ENCODE data around the gene FGF14. TPM values are rescaled to one million over a fixed set of nuclear protein-coding genes. Genes with fewer than 3 reads are reported as not detected.

FGF14 gene
- not detected for total RNA-seq
- not detected for polyA plus RNA-seq
- total RNA-seq = 0 to 0.09 (median 0.03) reads per million in 6 experiments

- peaks cover 16 to 29% (median 28%) of the 10 kb centered on the region in 4 donors for H3K4me1 Mint-ChIP-seq
Measured at GRCh38 chr13:102401766-102402165, at the start of gene FGF14. Gene FGF14, minus strand, starts transcription at chr13:102402048.

GRCh38 chr13:102443249-102443648 is 41.4 kb upstream of the FGF14 start:
- H3K27ac Mint-ChIP-seq = no peak overlapping the region
- peaks cover 0 to 2% (median 0%) of the 10 kb centered on the region in 4 donors for H3K4me1 Mint-ChIP-seq
- no peak overlapping the region for H3K4me3 Mint-ChIP-seq
- H3K36me3 Mint-ChIP-seq = peaks cover 0 to 17% (median 3%) of the 10 kb centered on the region in 3 donors
- H3K27me3 Mint-ChIP-seq = peaks cover 19 to 35% (median 23%) of the 10 kb centered on the region in 5 donors
- DNase-seq (no peak), ATAC-seq (no peak)
- H3K9me3 Mint-ChIP-seq = peaks cover 0 to 21% (median 11%) of the 10 kb centered on the region in 9 donors
- POLR2A ChIA-PET = no interaction called here

More at GRCh38 chr13:102401766-102402165, at the start of gene FGF14:
- peaks cover 0 to 3% (median 0%) of the 10 kb centered on the region in 9 donors for H3K9me3 Mint-ChIP-seq
- H3K36me3 Mint-ChIP-seq = no peaks in the 10 kb centered on the region
- ATAC-seq (no peak), DNase-seq (no peak)
- peak within 1 kb of the TSS; percentile 68 to 87 (median 82) for H3K4me3 Mint-ChIP-seq
- POLR2A ChIA-PET = no interaction called here
- H3K27me3 Mint-ChIP-seq = peaks cover 35 to 84% (median 47%) of the 10 kb centered on the region in 5 donors
- H3K27ac Mint-ChIP-seq = peak within 1 kb of the TSS in 3 of 10 donors; percentile 33 to 83 (median 56)

- POLR2A ChIA-PET = no interaction called here
- Mint-ChIP-seq H3K36me3 (peaks cover 0 to 17% (median 3%) of the 10 kb centered on the region in 3 donors), H3K4me3 (no peak overlapping the region), H3K9me3 (peaks cover 0 to 21% (median 11%) of the 10 kb centered on the region in 9 donors), H3K4me1 (peaks cover 0 to 2% (median 0%) of the 10 kb centered on the region in 4 donors), H3K27ac (no peak overlapping the region), H3K27me3 (peaks cover 16 to 35% (median 21%) of the 10 kb centered on the region in 5 donors)
- DNase-seq (no peak), ATAC-seq (no peak)
Measured at GRCh38 chr13:102441085-102441484, 39.2 kb upstream of the FGF14 start.

- H3K4me3 Mint-ChIP-seq = no peak overlapping the region
- no peak overlapping the region for H3K27ac Mint-ChIP-seq
- H3K27me3 Mint-ChIP-seq = peaks cover 13 to 40% (median 23%) of the 10 kb centered on the region in 5 donors
- POLR2A ChIA-PET = no interaction called here
- H3K36me3 Mint-ChIP-seq = peaks cover 0 to 22% (median 3%) of the 10 kb centered on the region in 3 donors
- H3K4me1 Mint-ChIP-seq = peaks cover 0 to 2% (median 0%) of the 10 kb centered on the region in 4 donors
- ATAC-seq = no peak
- DNase-seq = no peak
- peaks cover 0 to 23% (median 9%) of the 10 kb centered on the region in 9 donors for H3K9me3 Mint-ChIP-seq
Measured at GRCh38 chr13:102440259-102440936, 38.5 kb upstream of the FGF14 start.

- H3K27me3 Mint-ChIP-seq = peaks cover 0 to 13% (median 8%) of the 10 kb centered on the region in 5 donors
- H3K9me3 Mint-ChIP-seq = peaks cover 0 to 47% (median 22%) of the 10 kb centered on the region in 9 donors
- peaks cover 0 to 26% (median 7%) of the 10 kb centered on the region in 3 donors for H3K36me3 Mint-ChIP-seq
- H3K4me3 Mint-ChIP-seq = no peak overlapping the region
- H3K4me1 Mint-ChIP-seq = no peaks in the 10 kb centered on the region
- no peak for ATAC-seq
- no peak for DNase-seq
- POLR2A ChIA-PET = no interaction called here
- H3K27ac Mint-ChIP-seq = no peak overlapping the region
Measured at GRCh38 chr13:102422690-102423089, 20.8 kb upstream of the FGF14 start.

- H3K9me3 Mint-ChIP-seq = peaks cover 0 to 3% (median 0%) of the 10 kb centered on the region in 9 donors
- no peak overlapping the region for H3K4me3 Mint-ChIP-seq
- no peak overlapping the region for H3K27ac Mint-ChIP-seq
- no peaks in the 10 kb centered on the region for H3K36me3 Mint-ChIP-seq
- peaks cover 9 to 19% (median 19%) of the 10 kb centered on the region in 4 donors for H3K4me1 Mint-ChIP-seq
- POLR2A ChIA-PET = no interaction called here
- DNase-seq (no peak), ATAC-seq (no peak)
- H3K27me3 Mint-ChIP-seq = peaks cover 38 to 87% (median 47%) of the 10 kb centered on the region in 5 donors
Measured at GRCh38 chr13:102405499-102406100, 3.8 kb upstream of the FGF14 start.

- Mint-ChIP-seq H3K9me3 (peaks cover 0 to 3% (median 0%) of the 10 kb centered on the region in 9 donors), H3K27ac (peak overlapping the region in 1 of 10 donors; percentile 33), H3K36me3 (no peaks in the 10 kb centered on the region), H3K27me3 (peaks cover 37 to 84% (median 52%) of the 10 kb centered on the region in 5 donors), H3K4me3 (peak overlapping the region in 9 of 10 donors; percentile 31 to 87 (median 81)), H3K4me1 (peaks cover 16 to 29% (median 28%) of the 10 kb centered on the region in 4 donors)
- ATAC-seq (peak; percentile 47 to 70), DNase-seq (peak in 7 of 10 donors; percentile 6 to 38 (median 18))
- POLR2A ChIA-PET = no interaction called here
Measured at GRCh38 chr13:102402290-102402689, 442 bp upstream of the FGF14 start.

GRCh38 chr13:102401265-102401664 is 583 bp downstream of the FGF14 start:
- Mint-ChIP-seq H3K27me3 (peaks cover 34 to 79% (median 46%) of the 10 kb centered on the region in 5 donors), H3K4me3 (peak overlapping the region; percentile 68 to 87 (median 82)), H3K4me1 (peaks cover 16 to 29% (median 28%) of the 10 kb centered on the region in 4 donors), H3K36me3 (no peaks in the 10 kb centered on the region), H3K9me3 (peaks cover 0 to 3% (median 0%) of the 10 kb centered on the region in 9 donors), H3K27ac (peak overlapping the region in 1 of 10 donors; percentile 65)
- peak in 1 of 2 donors; percentile 12 for ATAC-seq
- no peak for DNase-seq
- POLR2A ChIA-PET = no interaction called here

GRCh38 chr13:102400675-102401145 is 1.1 kb downstream of the FGF14 start:
- DNase-seq = no peak
- peak overlapping the region in 2 of 10 donors; percentile 28 to 56 for H3K27ac Mint-ChIP-seq
- peaks cover 34 to 74% (median 45%) of the 10 kb centered on the region in 5 donors for H3K27me3 Mint-ChIP-seq
- peaks cover 0 to 3% (median 0%) of the 10 kb centered on the region in 9 donors for H3K9me3 Mint-ChIP-seq
- H3K4me3 Mint-ChIP-seq = peak overlapping the region; percentile 68 to 87 (median 82)
- peaks cover 16 to 29% (median 28%) of the 10 kb centered on the region in 4 donors for H3K4me1 Mint-ChIP-seq
- POLR2A ChIA-PET = no interaction called here
- ATAC-seq = peak; percentile 7 to 26
- no peaks in the 10 kb centered on the region for H3K36me3 Mint-ChIP-seq

- H3K36me3 Mint-ChIP-seq = no peaks in the 10 kb centered on the region
- peaks cover 30 to 69% (median 41%) of the 10 kb centered on the region in 5 donors for H3K27me3 Mint-ChIP-seq
- peak overlapping the region in 1 of 10 donors; percentile 28 for H3K27ac Mint-ChIP-seq
- peak overlapping the region; percentile 68 to 87 (median 82) for H3K4me3 Mint-ChIP-seq
- POLR2A ChIA-PET = interaction anchor here (0.6 to 1.1 kb wide), 2 partner anchors 10 to 196 kb away, joined by 3 read pairs; partner anchors contain the start of gene TPP2
- peaks cover 16 to 32% (median 31%) of the 10 kb centered on the region in 4 donors for H3K4me1 Mint-ChIP-seq
- ATAC-seq (peak; percentile 51 to 53), DNase-seq (peak in 5 of 10 donors; percentile 15 to 31 (median 19))
- no peaks in the 10 kb centered on the region for H3K9me3 Mint-ChIP-seq
Measured at GRCh38 chr13:102399791-102400674, 1.8 kb downstream of the FGF14 start.

GRCh38 chr13:102395939-102396338 is 5.9 kb downstream of the FGF14 start:
- H3K4me1 Mint-ChIP-seq = peaks cover 15 to 30% (median 26%) of the 10 kb centered on the region in 4 donors
- no peak for ATAC-seq
- H3K4me3 Mint-ChIP-seq = peak overlapping the region in 5 of 10 donors; percentile 24 to 91 (median 88)
- POLR2A ChIA-PET = interaction anchor here (3.5 kb wide), 1 partner anchor 450 kb away, joined by 13 read pairs; the partner anchor contains the start of gene ERCC5
- peaks cover 11 to 39% (median 25%) of the 10 kb centered on the region in 5 donors for H3K27me3 Mint-ChIP-seq
- no peak overlapping the region for H3K27ac Mint-ChIP-seq
- H3K36me3 Mint-ChIP-seq = no peaks in the 10 kb centered on the region
- no peak for DNase-seq
- H3K9me3 Mint-ChIP-seq = no peaks in the 10 kb centered on the region
